ENCODE results near the gene TGM1. TPM values are rescaled to one million over a fixed set of nuclear protein-coding genes. Genes with fewer than 3 reads are reported as not detected.
"Not testable (repeated sequence)": the region's sequence is repeated elsewhere in the genome, so short reads cannot be mapped to it uniquely, and the experiment has no call there.

The TGM1 gene
- total RNA-seq, 1 donor from 2014 or later, result 0.48 TPM

GRCh38 chr14:24238527-24239037 lies 24.4 kb downstream of the TGM1 start:
- intact Hi-C loops (cut with DNase I), result no loop called here
- peak; percentile 36 for DNase-seq (ENCODE audit: low spot score)

GRCh38 chr14:24238123-24238522 lies 24.9 kb downstream of the TGM1 start:
- peak; percentile 62 for DNase-seq (ENCODE audit: low spot score)
- intact Hi-C loops (cut with DNase I), result no loop called here

DNA sequence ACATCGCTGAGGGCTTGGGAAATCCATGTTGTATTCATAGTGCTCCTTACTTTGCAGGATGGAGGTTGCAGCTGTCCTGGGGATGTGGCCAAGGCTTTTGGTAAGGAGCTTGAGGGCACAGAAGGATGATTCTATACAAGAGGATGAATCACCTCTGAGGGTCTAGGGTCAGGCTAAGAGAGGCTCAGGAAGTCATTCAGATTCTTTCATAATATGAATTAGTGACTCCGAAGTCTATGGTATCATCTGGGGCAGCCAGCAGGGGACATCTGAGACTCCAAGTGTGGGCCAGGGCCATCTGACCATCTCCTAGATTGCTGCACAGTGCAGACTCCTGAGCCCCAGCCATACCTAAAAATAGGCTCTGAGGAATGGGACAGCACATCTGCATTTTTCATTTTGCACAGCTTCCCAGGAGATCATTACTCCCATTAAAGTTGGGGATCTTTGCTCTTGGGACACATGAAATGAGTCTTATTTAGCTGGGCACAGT lies 25.5 kb downstream of the TGM1 start:
- intact Hi-C loops (cut with DNase I), result no loop called here
- DNase-seq (ENCODE audit: low spot score), result peak; percentile 24

DNA sequence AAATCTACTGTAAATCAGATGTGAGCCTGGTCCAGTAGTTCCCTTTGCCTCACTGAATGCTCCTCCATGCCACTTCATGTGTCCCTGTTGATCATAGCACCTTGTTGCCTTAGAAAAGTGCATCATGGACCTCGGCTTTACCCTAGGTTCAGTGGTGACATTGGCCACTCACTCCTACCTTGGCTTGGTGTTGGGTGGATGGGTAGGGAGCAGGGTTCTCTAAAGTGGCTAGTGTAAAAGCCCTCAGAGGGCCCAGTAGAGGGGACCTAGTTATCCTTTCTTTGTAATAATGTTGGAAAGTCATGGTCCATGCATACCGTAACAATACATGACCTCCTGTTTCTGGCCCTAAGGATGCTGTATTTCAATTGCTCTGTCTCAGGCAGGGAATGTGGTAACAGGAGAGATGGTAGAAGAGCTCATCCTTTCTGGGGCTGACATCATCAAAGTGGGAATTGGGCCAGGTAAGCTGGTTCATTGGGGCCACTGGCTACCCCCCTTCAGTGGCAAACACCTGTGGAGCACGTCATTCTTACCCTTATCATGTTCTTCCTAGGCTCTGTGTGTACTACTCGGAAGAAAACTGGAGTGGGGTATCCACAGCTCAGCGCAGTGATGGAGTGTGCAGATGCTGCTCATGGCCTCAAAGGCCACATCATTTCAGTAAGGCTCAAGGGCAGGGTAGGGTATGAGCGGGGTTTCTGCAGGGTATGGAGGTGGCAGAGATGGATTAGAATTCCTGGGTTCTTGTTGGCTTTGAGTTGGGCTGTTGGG lies 26.1 kb downstream of the TGM1 start:
- intact Hi-C loops (cut with DNase I), result no loop called here
- DNase-seq (ENCODE audit: low spot score), result no peak

GRCh38 chr14:24235804-24236688 lies 26.9 kb downstream of the TGM1 start:
- no peak for DNase-seq (ENCODE audit: low spot score)
- intact Hi-C loops (cut with DNase I), result no loop called here

GRCh38 chr14:24234095-24235005 lies 28.6 kb downstream of the TGM1 start:
- intact Hi-C loops (cut with DNase I), result no loop called here
- no peak for DNase-seq (ENCODE audit: low spot score)

DNA sequence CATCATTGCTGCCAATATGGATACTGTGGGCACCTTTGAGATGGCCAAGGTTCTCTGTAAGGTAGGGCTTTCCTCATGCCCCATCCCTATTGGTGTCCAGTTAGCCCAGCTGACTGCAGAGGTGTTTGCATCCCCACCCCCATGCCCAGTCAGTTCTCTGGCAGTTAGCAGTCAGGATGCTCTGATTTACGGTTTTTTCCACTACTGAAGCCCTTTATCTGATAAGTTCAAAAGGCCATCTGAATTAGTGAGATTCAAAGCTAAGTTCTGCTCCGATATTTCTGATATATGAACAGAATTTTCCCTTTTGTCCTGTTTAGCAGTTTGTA lies 29.5 kb downstream of the TGM1 start:
- intact Hi-C loops (cut with DNase I), result no loop called here
- DNase-seq (ENCODE audit: low spot score), result no peak

- intact Hi-C loops (cut with DNase I), result no loop called here
- peak; percentile 83 for DNase-seq (ENCODE audit: low spot score)
These were observed 30.1 kb downstream of the TGM1 start, which contains the start of gene GMPR2 for GRCh38 chr14:24232645-24233537. TSS of gene GMPR2 (plus strand) at chr14:24232929. CDS start at chr14:24233254, 325 bp downstream.

DNA sequence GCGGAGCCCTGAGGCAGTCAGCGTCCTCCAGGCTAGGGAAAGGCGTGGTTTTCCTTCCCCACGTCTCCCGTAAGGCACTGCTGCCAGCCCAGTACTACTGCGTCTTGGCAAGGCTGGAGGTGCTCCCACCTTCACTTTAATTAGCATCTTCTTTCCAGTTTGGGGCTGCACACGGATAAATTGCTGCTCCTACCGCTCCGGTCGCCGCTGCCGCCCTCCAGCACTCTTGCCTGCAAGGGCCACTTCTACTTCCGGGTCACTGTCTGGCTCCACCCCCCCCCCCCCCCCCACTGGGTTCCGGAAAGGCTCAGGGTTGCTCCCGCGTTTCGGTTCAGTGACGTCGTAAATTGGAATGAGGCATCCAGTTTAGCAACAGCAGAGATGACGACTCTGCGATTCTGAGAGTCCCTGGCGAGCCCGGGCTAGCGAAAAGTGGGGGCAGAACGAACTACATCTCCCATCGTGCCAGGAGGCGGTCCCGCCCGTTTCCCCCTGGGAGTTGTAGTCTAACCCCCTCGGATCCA lies 30.8 kb downstream of the TGM1 start, which contains the start of gene NEDD8:
Gene NEDD8 (minus strand): TSS at position 247 of the 524 bp plus-strand sequence. CDS start 100 bp downstream, at position 147.
- intact Hi-C loops (cut with DNase I), result no loop called here
- peak; percentile 94 for DNase-seq (ENCODE audit: low spot score)

- DNase-seq (ENCODE audit: low spot score), result no peak
- intact Hi-C loops (cut with DNase I), result no loop called here
These were observed 31.5 kb downstream of the TGM1 start for GRCh38 chr14:24231263-24232120.

DNA sequence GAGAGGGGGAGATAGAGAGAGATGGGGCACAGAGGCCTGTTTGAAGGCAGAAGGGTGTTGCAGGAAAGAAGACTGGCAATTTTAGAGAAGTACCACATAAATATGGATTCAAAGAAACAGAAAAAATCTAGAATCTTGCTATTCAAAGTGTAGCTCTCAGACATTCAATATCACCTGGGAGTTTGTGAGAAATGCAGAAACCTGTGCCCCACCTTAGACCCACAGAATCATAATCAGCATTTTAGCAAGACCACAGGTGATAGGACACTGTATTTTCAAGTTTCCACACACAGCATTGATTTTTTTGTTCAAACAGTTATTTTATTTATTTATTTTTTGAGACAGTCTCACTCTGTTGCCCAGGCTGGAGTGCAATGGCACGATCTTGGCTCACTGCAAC lies 34.1 kb downstream of the TGM1 start:
- DNase-seq (ENCODE audit: low spot score), result no peak
- intact Hi-C loops (cut with DNase I), result no loop called here

- no peak for DNase-seq (ENCODE audit: low spot score)
- intact Hi-C loops (cut with DNase I), result no loop called here
These were observed 36.5 kb downstream of the TGM1 start for GRCh38 chr14:24226473-24226872.

GRCh38 chr14:24224618-24225071 lies 38.3 kb downstream of the TGM1 start:
- intact Hi-C loops (cut with DNase I), result no loop called here
- no peak for DNase-seq (ENCODE audit: low spot score)

GRCh38 chr14:24222987-24223386 lies 40.0 kb downstream of the TGM1 start:
- DNase-seq (ENCODE audit: low spot score); intact Hi-C loops (cut with DNase I): not testable (repeated sequence)

DNA sequence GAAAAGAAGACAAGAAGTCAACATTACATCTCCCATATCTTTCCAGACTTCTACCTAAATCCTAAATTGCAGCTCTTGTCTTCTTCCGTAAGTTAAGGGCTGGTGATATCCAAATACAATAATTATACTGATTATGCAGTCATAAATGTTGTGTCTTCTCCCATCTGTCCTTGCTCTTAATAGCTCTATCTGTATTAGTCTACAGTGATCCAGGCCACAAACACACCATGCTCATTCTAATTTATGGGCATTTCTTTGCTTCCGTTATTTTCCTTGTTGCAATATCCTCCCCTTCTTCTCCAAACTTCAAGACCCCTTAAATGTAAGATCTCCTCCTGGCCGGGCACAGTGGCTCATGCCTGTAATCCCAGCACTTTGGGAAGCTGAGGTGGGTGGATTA lies 43.5 kb downstream of the TGM1 start:
- DNase-seq (ENCODE audit: low spot score), result no peak
- intact Hi-C loops (cut with DNase I), result no loop called here

DNA sequence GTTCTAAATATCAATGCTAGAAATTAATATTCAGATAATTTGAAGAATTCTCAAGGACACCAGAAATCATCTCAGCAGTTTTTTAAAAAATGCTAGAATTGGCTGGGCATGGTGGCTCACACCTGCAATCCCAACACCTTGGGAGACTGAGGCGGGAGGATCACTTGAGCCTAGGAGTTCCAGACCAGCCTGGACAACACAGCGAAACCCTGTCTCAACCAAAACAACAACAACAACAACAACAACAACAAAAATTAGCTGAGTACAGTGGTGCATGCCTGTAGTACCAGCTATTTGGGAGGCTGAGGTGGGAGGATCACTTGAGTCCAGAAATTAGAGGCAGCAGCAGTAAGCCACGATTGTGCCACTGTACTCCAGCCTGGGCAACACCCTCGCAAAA lies 43.9 kb downstream of the TGM1 start:
- intact Hi-C loops (cut with DNase I), result no loop called here
- no peak for DNase-seq (ENCODE audit: low spot score)

GRCh38 chr14:24216876-24217275 lies 46.1 kb downstream of the TGM1 start:
- DNase-seq (ENCODE audit: low spot score); intact Hi-C loops (cut with DNase I): not testable (repeated sequence)
